GM18499 (cell line): Measurements from ENCODE around the gene WFDC8.

Experiments
- ATAC-seq: cut with Tn5 transposase; IDR thresholded peaks from one replicate; pipeline ENCODE4 v1.9.1; 2021; ENCODE audit warnings: moderate number of reproducible peaks; ENCODE audit not compliant: insufficient read depth, unreplicated experiment

WFDC8 gene

GRCh38 chr20:45550765-45551164 lies 28.3 kb downstream of the WFDC8 start:
- ATAC-seq, result no peak

GRCh38 chr20:45548410-45548809 lies 30.7 kb downstream of the WFDC8 start:
- no peak for ATAC-seq

GRCh38 chr20:45547206-45547770 lies 31.8 kb downstream of the WFDC8 start, which contains the start of gene EPPIN:
Gene EPPIN (minus strand): TSS chr20:45547401. CDS start chr20:45547357, 44 bp downstream.
- ATAC-seq, result no peak

GRCh38 chr20:45545754-45546453 lies 33.2 kb downstream of the WFDC8 start:
- ATAC-seq, result no peak

- no peak for ATAC-seq
Observed at GRCh38 chr20:45545351-45545750, 33.7 kb downstream of the WFDC8 start.

- no peak for ATAC-seq
Observed at GRCh38 chr20:45539382-45539781, 39.7 kb downstream of the WFDC8 start, which contains the start of gene WFDC6. Gene WFDC6 (minus strand): TSS chr20:45539482. CDS start chr20:45539407, 75 bp downstream.

- no peak for ATAC-seq
Observed at GRCh38 chr20:45538209-45538799, 40.8 kb downstream of the WFDC8 start.

GRCh38 chr20:45527294-45527693 lies 51.8 kb downstream of the WFDC8 start:
- ATAC-seq, result no peak

- ATAC-seq, result no peak
Observed at GRCh38 chr20:45523821-45524220, 55.3 kb downstream of the WFDC8 start.

- no peak for ATAC-seq
Observed at GRCh38 chr20:45518282-45518681, 60.8 kb downstream of the WFDC8 start.

GRCh38 chr20:45515147-45515913 lies 63.8 kb downstream of the WFDC8 start, which contains the start of gene SPINT3:
Gene SPINT3 (minus strand): TSS chr20:45515622. CDS start chr20:45515608, 14 bp downstream.
- ATAC-seq, result no peak

GRCh38 chr20:45510242-45510862 lies 68.7 kb downstream of the WFDC8 start:
- ATAC-seq, result no peak

- ATAC-seq, result no peak
Observed at GRCh38 chr20:45509091-45509490, 70.0 kb downstream of the WFDC8 start.

GRCh38 chr20:45508068-45508886 lies 70.8 kb downstream of the WFDC8 start:
- no peak for ATAC-seq

- no peak for ATAC-seq
Observed at GRCh38 chr20:45507011-45507820, 71.9 kb downstream of the WFDC8 start.

- ATAC-seq, result no peak
Observed at GRCh38 chr20:45506398-45506797, 72.7 kb downstream of the WFDC8 start.

GRCh38 chr20:45503403-45503802 lies 75.7 kb downstream of the WFDC8 start:
- no peak for ATAC-seq

GRCh38 chr20:45502561-45502960 lies 76.5 kb downstream of the WFDC8 start:
- ATAC-seq, result no peak
